ENCODE data around the gene FHIT.

FHIT gene

DNA sequence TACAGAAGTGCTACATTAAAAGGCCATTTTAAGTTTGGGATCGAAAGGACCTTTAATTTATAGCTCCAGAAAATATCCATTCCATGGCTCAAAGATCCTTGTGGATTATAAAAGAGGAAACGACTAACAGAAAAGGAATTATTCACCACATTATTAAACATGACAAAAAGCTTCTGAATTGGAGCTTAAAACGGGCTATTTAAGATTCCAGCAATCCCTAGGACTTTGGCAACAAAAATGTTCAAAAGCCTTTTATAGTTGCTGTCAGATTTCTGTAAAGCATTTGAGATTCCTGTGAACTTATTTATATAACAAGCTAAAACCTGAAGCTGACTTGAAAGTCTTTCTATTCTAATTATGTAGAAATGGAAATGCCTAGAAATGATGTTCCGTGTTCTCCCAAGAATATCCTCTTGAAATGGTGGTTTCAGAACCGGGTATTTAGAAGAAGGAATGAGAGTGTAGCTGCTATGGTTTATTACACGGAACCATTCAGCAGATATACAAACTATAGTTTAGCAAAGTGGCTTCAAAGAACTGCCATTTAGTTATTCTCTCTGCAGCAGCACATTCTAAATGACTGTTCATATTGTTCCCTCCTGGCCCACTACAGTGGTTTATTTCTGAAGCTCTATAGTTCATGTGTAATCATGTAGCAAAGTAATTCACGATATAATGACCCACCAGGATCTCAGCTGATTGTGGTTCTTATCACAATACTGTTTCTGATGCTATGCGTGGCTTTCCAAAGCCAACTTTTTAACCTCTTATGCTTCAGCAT is 961.7 kb downstream of the FHIT start:
- no peak overlapping the region for H3K4me3 ChIP-seq (ENCODE audit: control insufficient read depth, low read depth, low read length)
- TF ChIP-seq, protein P1, sequence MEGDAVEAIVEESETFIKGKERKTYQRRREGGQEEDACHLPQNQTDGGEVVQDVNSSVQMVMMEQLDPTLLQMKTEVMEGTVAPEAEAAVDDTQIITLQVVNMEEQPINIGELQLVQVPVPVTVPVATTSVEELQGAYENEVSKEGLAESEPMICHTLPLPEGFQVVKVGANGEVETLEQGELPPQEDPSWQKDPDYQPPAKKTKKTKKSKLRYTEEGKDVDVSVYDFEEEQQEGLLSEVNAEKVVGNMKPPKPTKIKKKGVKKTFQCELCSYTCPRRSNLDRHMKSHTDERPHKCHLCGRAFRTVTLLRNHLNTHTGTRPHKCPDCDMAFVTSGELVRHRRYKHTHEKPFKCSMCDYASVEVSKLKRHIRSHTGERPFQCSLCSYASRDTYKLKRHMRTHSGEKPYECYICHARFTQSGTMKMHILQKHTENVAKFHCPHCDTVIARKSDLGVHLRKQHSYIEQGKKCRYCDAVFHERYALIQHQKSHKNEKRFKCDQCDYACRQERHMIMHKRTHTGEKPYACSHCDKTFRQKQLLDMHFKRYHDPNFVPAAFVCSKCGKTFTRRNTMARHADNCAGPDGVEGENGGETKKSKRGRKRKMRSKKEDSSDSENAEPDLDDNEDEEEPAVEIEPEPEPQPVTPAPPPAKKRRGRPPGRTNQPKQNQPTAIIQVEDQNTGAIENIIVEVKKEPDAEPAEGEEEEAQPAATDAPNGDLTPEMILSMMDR (IDR thresholded peaks at IDR 0.05; ENCODE audit: control insufficient read depth, insufficient read depth, low read depth, low read length, missing control alignments), result no peak
- no peak for DNase-seq (ENCODE audit: low read depth)

DNA sequence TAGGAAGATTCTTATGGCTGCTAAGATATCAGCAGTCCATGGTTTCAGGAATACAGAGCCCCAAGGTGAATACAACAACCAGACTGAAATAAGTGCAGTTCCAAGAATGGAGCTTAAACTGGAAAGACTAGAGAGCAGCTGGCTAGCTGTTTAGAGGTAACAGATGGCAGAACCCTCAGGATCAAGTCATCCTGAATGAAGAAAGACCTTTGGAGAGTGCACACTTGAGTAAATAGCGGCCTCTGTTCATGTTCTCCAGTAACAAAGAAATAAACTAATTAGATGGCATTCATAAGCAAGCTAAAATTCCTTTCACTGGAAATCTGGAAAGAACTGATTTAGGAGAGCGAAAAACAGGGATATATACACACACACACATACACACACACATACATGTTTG is 968.4 kb downstream of the FHIT start:
- TF ChIP-seq, protein P1 (IDR thresholded peaks at IDR 0.05; ENCODE audit: control insufficient read depth, insufficient read depth, low read depth, low read length, missing control alignments), result no peak
- DNase-seq (ENCODE audit: low read depth), result no peak
- no peak overlapping the region for H3K4me3 ChIP-seq (ENCODE audit: control insufficient read depth, low read depth, low read length)

DNA sequence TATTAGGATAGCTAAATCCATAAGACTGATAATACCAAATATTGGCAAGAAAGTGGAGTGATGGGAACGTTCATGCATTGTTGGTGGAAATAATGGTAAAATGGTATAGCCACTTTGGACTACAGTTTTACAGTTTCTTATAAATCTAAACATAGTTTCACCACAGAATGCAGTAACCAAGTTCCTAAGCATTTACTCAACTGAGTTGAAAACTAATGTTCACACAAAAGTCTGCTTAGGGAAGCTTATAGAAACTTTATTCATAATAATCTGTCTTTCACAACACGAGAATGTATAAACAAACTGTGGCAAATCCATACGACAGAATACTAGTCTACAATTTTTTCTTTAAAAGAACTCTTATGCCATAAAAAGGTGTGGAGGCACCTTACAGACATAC is 969.3 kb downstream of the FHIT start:
- no peak overlapping the region for H3K4me3 ChIP-seq (ENCODE audit: control insufficient read depth, low read depth, low read length)
- TF ChIP-seq, protein P1 (IDR thresholded peaks at IDR 0.05; ENCODE audit: control insufficient read depth, insufficient read depth, low read depth, low read length, missing control alignments), result no peak
- DNase-seq (ENCODE audit: low read depth), result no peak

DNA sequence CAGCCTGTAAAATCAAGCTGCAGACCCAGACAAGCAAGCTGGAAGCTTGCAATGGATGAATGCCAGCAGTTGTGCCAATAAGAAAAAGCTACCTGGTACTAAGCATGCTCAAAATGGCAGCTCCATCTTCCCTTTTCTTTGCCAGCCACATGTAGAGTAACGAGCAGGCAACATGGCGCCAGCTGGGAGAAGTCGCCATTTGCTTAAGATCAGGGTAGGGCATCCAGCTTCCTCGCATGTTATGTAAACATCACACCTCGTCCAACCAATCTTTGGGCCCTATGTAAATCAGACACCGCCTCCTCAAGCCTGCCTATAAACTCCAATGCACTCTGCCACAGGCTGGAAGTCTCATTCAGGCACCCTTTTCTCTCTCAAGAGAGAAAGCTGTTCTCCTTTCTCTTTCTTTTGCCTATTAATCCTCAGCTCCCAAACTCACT is 973.9 kb downstream of the FHIT start:
- TF ChIP-seq, protein P1 (IDR thresholded peaks at IDR 0.05; ENCODE audit: control insufficient read depth, insufficient read depth, low read depth, low read length, missing control alignments), result no peak
- no peak for DNase-seq (ENCODE audit: low read depth)
- H3K4me3 ChIP-seq (ENCODE audit: control insufficient read depth, low read depth, low read length), result no peak overlapping the region

DNA sequence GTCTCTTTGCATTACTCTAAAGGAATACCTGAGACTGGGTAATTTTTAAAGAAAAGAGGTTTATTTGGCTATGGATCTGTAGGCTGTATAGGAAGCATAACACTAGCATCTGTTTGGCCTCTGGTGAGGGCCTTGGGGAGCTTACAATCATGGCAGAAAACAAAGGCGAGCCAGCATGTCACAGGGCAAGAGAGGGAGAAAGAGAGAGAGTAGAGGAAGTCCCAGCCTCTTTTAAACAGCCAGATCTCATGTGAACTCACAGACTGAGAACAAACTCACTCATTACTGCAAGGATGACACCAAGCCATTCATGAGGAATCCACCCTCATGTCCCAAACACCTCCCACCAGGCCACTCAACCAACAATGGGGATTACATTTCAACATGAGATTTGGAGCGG is 974.6 kb downstream of the FHIT start:
- no peak for DNase-seq (ENCODE audit: low read depth)
- TF ChIP-seq, protein P1 (IDR thresholded peaks at IDR 0.05; ENCODE audit: control insufficient read depth, insufficient read depth, low read depth, low read length, missing control alignments), result no peak
- H3K4me3 ChIP-seq (ENCODE audit: control insufficient read depth, low read depth, low read length), result no peak overlapping the region

DNA sequence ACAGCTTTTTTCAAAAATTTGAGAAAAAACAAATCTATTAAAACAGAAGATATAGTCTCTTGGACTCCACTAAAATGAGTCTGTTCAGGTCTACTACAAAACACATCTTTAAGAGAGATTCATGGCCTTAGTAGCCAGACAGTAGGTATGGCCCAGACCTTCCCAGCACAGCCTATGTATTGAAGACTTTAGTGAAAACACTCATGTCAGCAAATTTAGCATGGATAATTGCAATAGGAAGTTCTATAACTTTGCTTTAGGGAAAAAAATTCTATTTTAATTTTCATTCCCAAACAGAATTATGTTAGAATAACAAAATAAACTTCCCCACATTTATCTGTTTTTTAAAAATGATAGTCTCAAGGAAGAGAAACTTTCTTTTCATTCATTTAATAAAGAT is 976.6 kb downstream of the FHIT start:
- TF ChIP-seq, protein P1 (IDR thresholded peaks at IDR 0.05; ENCODE audit: control insufficient read depth, insufficient read depth, low read depth, low read length, missing control alignments), result no peak
- no peak for DNase-seq (ENCODE audit: low read depth)
- no peak overlapping the region for H3K4me3 ChIP-seq (ENCODE audit: control insufficient read depth, low read depth, low read length)

Measured in AG09309 (cell line).